ENCODE measurements around the gene IQCE. TPM values are rescaled to one million over a fixed set of nuclear protein-coding genes. Genes with fewer than 3 reads are reported as not detected.

Gene IQCE
- polyA plus RNA-seq, 3 donors, result 1.8 to 8.4 (median 3.0) TPM

GRCh38 chr7:2645274-2645868 is 86.6 kb downstream of the IQCE start:
- Histone ChIP-seq H3K27ac (ENCODE audit: low read depth in 1 of 2, low read length in 2 of 2) (peak overlapping the region; percentile 61 to 75), H4K20me1 (ENCODE audit: insufficient read depth, low read length) (peaks cover 79% of the 10 kb centered on the region), H3K4me1 (ENCODE audit: control insufficient read depth in 1 of 2, insufficient read depth in 2 of 2, low read length in 2 of 2) (peaks cover 70 to 74% of the 10 kb centered on the region in 2 donors), H3K36me3 (replicated peaks in 1 of 2; ENCODE audit: control insufficient read depth in 1 of 2, insufficient read depth in 2 of 2, low read length in 2 of 2) (peaks cover 25 to 32% of the 10 kb centered on the region in 2 donors), H3K4me3 (replicated peaks in 1 of 3; ENCODE audit: low read depth in 2 of 3, low read length in 3 of 3) (peak overlapping the region in 1 of 3 experiments; percentile 64), H3K79me2 (ENCODE audit: insufficient read depth, low read length) (peaks cover 60% of the 10 kb centered on the region), H3K27me3 (ENCODE audit: control insufficient read depth in 2 of 2, insufficient read depth in 2 of 2, low read length in 2 of 2) (no peaks in the 10 kb centered on the region), H3K4me2 (replicated peaks; ENCODE audit: extremely low read depth, low read length, poor library complexity, severe bottlenecking) (peak overlapping the region; percentile 75), H3K9me3 (replicated peaks in 1 of 2; ENCODE audit: control insufficient read depth in 1 of 2, insufficient read depth in 1 of 2, low read length in 2 of 2) (no peaks in the 10 kb centered on the region), H2AFZ (ENCODE audit: insufficient read depth, low read depth, low read length, poor library complexity, severe bottlenecking) (no peak overlapping the region), H3K9ac (ENCODE audit: insufficient read depth, low read length, poor library complexity, severe bottlenecking) (peak overlapping the region; percentile 53)
- peak overlapping the region; percentile 84 to 92 (median 88) for H3K27ac Mint-ChIP-seq
- TF ChIP-seq CTCF (IDR thresholded peaks at IDR 0.05), result no peak
- peak; percentile 41 to 60 (median 43) for DNase-seq
- H3K9me3 Mint-ChIP-seq, result peaks cover 0 to 1% (median 0%) of the 10 kb centered on the region in 7 donors
- H3K36me3 Mint-ChIP-seq, result peaks cover 20 to 49% of the 10 kb centered on the region in 2 donors
- H3K4me3 Mint-ChIP-seq, result peak overlapping the region; percentile 68 to 75
- intact Hi-C loops (cut with micrococcal nuclease), result loop anchor here in 1 of 2 donors (5.0 kb wide), 2 partner anchors 33 to 103 kb away; no protein-coding TSS in a partner anchor
- peaks cover 56% of the 10 kb centered on the region for H3K4me1 Mint-ChIP-seq
- H3K27me3 Mint-ChIP-seq (ENCODE audit: low read depth in 3 of 3), result no peaks in the 10 kb centered on the region
- 0% methylated on average over 8 of the region's 14 CpGs for WGBS (ENCODE audit: insufficient coverage)

GRCh38 chr7:2646336-2646679 is 87.5 kb downstream of the IQCE start:
- intact Hi-C loops (cut with micrococcal nuclease), result loop anchor here in 1 of 2 donors (5.0 kb wide), 2 partner anchors 34 to 104 kb away; no protein-coding TSS in a partner anchor
- Histone ChIP-seq H3K9me3 (replicated peaks in 1 of 2; ENCODE audit: control insufficient read depth in 1 of 2, insufficient read depth in 1 of 2, low read length in 2 of 2) (no peaks in the 10 kb centered on the region), H3K9ac (ENCODE audit: insufficient read depth, low read length, poor library complexity, severe bottlenecking) (no peak overlapping the region), H3K4me3 (replicated peaks in 1 of 3; ENCODE audit: low read depth in 2 of 3, low read length in 3 of 3) (no peak overlapping the region), H4K20me1 (ENCODE audit: insufficient read depth, low read length) (peaks cover 82% of the 10 kb centered on the region), H3K4me2 (replicated peaks; ENCODE audit: extremely low read depth, low read length, poor library complexity, severe bottlenecking) (no peak overlapping the region), H3K36me3 (replicated peaks in 1 of 2; ENCODE audit: control insufficient read depth in 1 of 2, insufficient read depth in 2 of 2, low read length in 2 of 2) (peaks cover 33 to 41% of the 10 kb centered on the region in 2 donors), H3K79me2 (ENCODE audit: insufficient read depth, low read length) (peaks cover 50% of the 10 kb centered on the region), H3K4me1 (ENCODE audit: control insufficient read depth in 1 of 2, insufficient read depth in 2 of 2, low read length in 2 of 2) (peaks cover 60 to 65% of the 10 kb centered on the region in 2 donors), H3K27me3 (ENCODE audit: control insufficient read depth in 2 of 2, insufficient read depth in 2 of 2, low read length in 2 of 2) (no peaks in the 10 kb centered on the region), H2AFZ (ENCODE audit: insufficient read depth, low read depth, low read length, poor library complexity, severe bottlenecking) (no peak overlapping the region), H3K27ac (ENCODE audit: low read depth in 1 of 2, low read length in 2 of 2) (peak overlapping the region in 1 of 2 donors; percentile 48)
- Mint-ChIP-seq H3K9me3 (peaks cover 0 to 1% (median 0%) of the 10 kb centered on the region in 7 donors), H3K27me3 (ENCODE audit: low read depth in 3 of 3) (no peaks in the 10 kb centered on the region), H3K36me3 (peaks cover 26 to 59% of the 10 kb centered on the region in 2 donors), H3K4me3 (no peak overlapping the region), H3K4me1 (peaks cover 47% of the 10 kb centered on the region), H3K27ac (peak overlapping the region in 5 of 7 donors; percentile 82 to 92 (median 86))
- no peak for TF ChIP-seq CTCF (IDR thresholded peaks at IDR 0.05)
- WGBS (ENCODE audit: insufficient coverage), result 94% methylated on average over 4 of the region's 10 CpGs
- DNase-seq, result no peak

All from CD14-positive monocyte (primary cell).